Skin of body (tissue), 2 donors: ENCODE results near the gene CNPY3. TPM values are rescaled to one million over a fixed set of nuclear protein-coding genes. Genes with fewer than 3 reads are reported as not detected.

Experiments used
- DNase-seq: peaks from one replicate; lab custom pipeline; 2025; lab: John Stamatoyannopoulos, UW
- total RNA-seq: library from RNA; depleted of rRNA; stranded (reverse); fragments of >200 nt; gene quantifications from one replicate; pipeline ENCODE4 v1.2.3, GENCODE V29; 2014

CNPY3 gene
- total RNA-seq, 1 donor from 2014 or later = 18.1 TPM

DNA sequence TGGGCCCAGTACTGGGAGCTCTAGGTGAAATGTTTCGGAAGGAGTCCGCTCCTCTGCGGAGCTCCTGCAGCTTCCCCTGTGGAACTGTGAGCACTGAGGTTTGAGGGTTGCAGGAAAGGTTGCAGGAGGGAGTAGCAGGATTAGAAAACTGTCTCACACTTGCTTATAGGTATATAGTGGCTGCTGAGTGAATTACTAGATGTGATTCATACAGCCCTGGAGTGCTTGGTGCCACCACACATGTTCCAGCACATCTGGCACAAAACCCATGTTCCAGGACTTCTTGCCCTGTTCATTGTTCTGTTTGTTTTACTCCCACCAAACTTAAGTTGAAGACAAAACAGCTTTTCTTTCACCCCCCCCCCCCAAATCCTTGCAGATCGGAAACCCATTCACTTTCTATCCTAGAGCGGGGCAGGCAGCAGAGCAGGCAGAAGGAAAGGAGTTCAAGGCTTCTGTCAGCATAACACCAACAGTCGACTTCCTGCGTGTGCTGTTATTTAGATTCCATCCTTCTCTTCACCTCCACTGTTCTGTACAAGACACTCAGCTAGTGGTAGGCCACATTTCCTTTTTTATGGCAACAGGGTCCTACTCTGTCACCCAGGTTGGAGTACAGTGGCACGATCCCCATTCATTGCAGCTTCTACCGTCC, 50.4 kb downstream of the CNPY3 start:
- peak; percentile 57 for DNase-seq

DNA sequence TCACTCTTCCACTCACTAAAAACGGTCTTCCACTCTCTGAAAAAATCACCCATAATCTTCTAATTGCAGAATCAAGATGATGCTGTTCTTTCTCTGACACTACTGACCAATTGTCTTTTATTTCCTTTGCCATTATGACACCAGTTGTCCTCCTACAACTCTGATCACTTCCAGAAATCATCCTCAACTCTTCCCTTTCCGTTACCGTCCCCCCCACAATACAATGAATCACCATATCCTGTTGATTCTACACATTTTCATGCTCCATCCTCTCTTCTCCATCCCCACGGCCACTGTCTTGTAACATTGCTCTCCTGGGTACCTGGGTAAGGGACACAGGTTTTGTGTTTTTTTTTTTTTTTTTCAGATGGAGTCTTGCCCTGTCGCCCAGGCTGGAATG, 52.6 kb downstream of the CNPY3 start:
- DNase-seq = no peak

DNA sequence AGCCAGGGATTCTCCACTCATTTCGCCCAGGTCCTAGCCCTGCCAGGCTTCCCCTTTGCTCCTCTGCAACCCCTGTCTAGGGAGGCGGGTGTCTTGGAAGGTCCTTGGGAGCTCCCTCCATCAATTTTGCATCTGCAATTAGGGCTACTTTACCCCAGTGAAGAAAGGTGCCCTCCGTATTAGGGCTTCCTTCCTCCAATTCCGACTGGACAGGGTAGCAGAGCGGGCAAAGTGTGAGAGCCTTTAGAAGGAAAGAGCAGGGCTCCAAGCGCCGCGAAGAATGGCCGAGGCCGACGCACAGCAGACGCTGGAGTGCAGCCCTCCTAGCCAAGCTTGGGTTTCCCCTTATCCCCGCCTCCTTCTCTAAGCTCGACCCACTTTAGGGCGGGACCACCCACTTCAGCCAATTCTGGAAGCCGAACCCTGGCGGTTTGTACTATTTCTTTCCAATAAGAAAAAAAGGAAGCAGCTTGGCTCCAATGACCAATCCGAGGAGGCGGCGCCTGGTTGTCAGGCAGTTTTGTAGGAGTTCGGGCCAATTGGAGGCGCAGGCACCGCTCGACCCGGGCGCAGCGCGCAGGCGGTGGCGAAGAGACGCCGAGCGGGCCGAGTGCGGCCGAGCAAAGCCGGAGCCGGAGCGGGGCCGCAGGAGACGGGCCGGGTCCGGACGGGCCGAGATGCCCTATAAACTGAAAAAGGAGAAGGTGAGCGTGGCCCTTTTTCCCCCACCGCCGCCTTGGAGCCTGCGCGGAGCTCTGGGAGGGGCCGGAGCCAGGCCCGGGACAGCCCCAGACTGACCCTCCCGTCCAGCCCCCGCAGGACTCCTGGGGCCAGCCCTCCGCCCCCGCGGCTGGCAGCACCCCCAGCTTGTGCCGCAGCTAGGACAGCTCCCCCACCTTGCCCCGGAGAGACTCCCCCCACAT, 55.0 kb downstream of the CNPY3 start, which contains the start of gene PPP2R5D:
PPP2R5D (plus strand) TSS at position 570 of the 923 bp plus-strand sequence; CDS start at position 678, 108 bp downstream.
- peak; percentile 98 for DNase-seq

DNA sequence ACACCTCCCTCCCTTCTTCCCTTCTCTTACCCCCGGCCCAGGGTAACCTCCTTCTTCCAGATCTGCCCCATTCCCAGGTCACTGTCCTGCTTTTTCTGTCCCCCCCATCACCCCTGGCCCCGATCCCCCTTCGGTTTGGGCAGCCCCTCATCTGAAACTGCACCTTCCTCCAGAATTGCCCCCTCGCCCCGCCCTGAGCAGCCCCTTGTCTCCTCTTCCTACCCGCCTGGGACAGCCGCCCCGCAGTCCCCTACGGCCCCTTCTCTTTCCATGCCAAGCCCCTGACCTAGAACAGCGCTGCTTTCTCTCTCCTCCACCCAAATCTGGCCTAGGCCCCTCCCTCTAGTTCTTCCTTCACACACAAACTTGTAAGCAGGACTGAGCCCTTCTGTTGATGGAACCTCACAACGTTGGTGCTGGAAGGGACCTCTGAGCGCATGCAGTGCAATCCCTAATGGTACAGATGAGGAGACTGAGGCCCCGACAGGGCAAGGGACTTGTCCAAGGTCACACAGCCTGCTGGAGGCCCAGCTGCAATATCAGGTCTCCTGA, 55.7 kb downstream of the CNPY3 start:
- no peak for DNase-seq

DNA sequence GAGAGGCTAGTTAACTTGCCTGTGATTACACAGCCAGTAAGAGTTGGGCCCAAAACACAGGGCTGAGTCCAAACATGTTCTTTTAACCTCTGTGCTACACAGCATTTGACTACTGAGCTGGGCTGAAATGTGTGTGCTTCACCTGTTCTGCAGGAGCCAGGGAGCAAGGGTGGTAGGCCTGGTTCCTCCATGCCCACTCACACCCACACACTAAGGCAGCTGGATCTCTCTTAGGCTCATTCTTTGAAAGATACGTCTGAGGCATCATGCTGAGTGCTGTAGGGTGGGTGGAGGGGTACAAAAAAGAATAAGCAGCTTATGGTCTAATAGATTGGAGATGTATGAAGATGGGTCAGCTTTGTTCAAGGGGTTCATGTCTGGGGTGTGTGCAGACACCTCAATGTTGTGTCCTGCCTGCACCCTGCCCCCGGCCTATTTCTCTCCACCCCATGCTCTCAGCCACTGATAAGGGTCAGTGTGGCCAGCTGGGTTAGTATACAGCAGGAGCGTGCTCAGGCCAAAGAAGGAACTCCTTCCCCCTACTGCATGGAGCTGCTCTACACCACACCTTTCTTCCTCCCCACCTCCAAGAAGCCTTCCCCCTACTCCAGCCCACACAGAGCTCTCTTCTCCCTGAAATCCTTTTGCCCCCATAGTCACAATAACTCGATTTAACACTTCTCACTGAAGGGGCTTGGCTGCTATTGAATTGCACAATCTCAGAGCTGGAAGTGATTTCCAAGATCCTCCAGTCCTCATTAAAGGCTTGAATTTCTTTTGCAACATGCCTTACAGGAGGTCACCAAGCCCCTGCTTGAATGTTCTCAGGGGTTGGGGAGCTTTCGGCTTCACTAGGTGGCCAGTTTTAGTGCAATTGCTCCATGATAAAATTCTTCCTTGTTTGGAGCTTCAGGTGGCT, 58.5 kb downstream of the CNPY3 start:
- DNase-seq = no peak

DNA sequence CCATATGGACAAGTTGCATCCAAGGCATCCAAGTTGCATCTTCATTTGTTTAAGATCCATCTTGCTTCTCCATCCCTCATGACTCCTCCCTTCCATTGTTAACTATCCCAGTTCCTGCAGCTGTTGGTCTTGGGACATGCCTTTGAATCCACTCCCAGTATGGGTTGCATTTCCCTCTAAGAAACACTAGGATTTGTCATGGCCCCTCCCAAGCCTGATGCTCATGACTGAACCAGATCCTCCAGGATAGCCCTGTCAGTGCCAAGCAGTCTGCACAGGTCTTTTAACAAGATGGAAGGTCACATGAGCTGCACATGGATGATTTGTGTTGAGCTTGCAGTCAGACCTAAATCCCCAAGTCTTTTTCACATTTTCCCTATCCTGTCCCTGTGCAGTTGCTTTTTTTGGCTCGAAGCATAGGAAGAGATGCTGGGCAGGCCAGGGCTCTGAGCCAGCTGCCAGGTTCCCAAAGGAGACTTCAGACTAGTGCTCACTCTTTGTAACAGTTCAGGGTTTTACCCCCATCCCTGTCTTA, 59.3 kb downstream of the CNPY3 start:
- DNase-seq = no peak

Other genes with a start within 250 kb of the CNPY3 start
- 2.8 TPM for gene PRPH2, start 206.9 kb upstream of the CNPY3 start, total RNA-seq
- gene TBCC, start 183.4 kb upstream of the CNPY3 start, total RNA-seq = 20.8 TPM
- 10.6 TPM for gene BICRAL, start 147.4 kb upstream of the CNPY3 start, total RNA-seq
- gene RPL7L1, start 49.9 kb upstream of the CNPY3 start, total RNA-seq = 88.3 TPM
- gene PTCRA, start 13.4 kb upstream of the CNPY3 start, total RNA-seq = not detected
- gene GNMT, start 31.3 kb downstream of the CNPY3 start, total RNA-seq = 0.20 TPM
- gene PEX6, start 49.7 kb downstream of the CNPY3 start, total RNA-seq = 13.1 TPM
- gene PPP2R5D, start 55.1 kb downstream of the CNPY3 start, total RNA-seq = 23.8 TPM
- 28.9 TPM for gene MEA1, start 84.5 kb downstream of the CNPY3 start, total RNA-seq
- 82.3 TPM for gene KLHDC3, start 84.8 kb downstream of the CNPY3 start, total RNA-seq
- 36.2 TPM for gene RRP36, start 92.1 kb downstream of the CNPY3 start, total RNA-seq
- 20.3 TPM for gene CUL7, start 124.4 kb downstream of the CNPY3 start, total RNA-seq
- 17.3 TPM for gene MRPL2, start 130.0 kb downstream of the CNPY3 start, total RNA-seq
- 15.6 TPM for gene KLC4, start 130.2 kb downstream of the CNPY3 start, total RNA-seq
- 121 TPM for gene PTK7, start 146.8 kb downstream of the CNPY3 start, total RNA-seq
- gene SRF, start 241.8 kb downstream of the CNPY3 start, total RNA-seq = 12.5 TPM